ENCODE results near the gene CERS4.

- no peak for TF ChIP-seq EZH2 (IDR thresholded peaks at IDR 0.05; ENCODE audit: borderline replicate concordance)
- no peak for TF ChIP-seq CTCF (IDR thresholded peaks at IDR 0.05; ENCODE audit: poor library complexity)
- TF ChIP-seq EZH2phosphoT487 (IDR thresholded peaks at IDR 0.05; ENCODE audit: low read depth, severe bottlenecking, unreplicated experiment): no peak
Observed at GRCh38 chr19:8209462-8210378, 550 bp downstream of the CERS4 start.
